ENCODE data around the gene GDPGP1.
"Not testable (repeated sequence)": the region's sequence is repeated elsewhere in the genome, so short reads cannot be mapped to it uniquely, and the experiment has no call there.

GDPGP1 gene

GRCh38 chr15:90291679-90292356, 57.8 kb downstream of the GDPGP1 start:
- Mint-ChIP-seq H3K4me3 (no peak overlapping the region), H3K4me1 (peaks cover 9% of the 10 kb centered on the region), H3K27ac (no peak overlapping the region), H3K9me3 (no peaks in the 10 kb centered on the region), H3K36me3 (ENCODE audit: low read depth) (no peaks in the 10 kb centered on the region), H3K27me3 (ENCODE audit: low read depth) (peaks cover 9% of the 10 kb centered on the region)
- TF ChIP-seq CTCF (IDR thresholded peaks at IDR 0.05; ENCODE audit: unreplicated experiment in 3 of 3) = no peak

GRCh38 chr15:90293040-90293810, 59.2 kb downstream of the GDPGP1 start:
- H3K9me3 Mint-ChIP-seq = not testable (repeated sequence)
- peak overlapping the region in 1 of 3 experiments; percentile 67 for H3K27ac Mint-ChIP-seq

GRCh38 chr15:90294159-90294558, 60.1 kb downstream of the GDPGP1 start:
- no peak overlapping the region for H3K4me3 Mint-ChIP-seq
- TF ChIP-seq CTCF (IDR thresholded peaks at IDR 0.05; ENCODE audit: unreplicated experiment in 3 of 3) = no peak
- peaks cover 9% of the 10 kb centered on the region for H3K27me3 Mint-ChIP-seq (ENCODE audit: low read depth)
- H3K27ac Mint-ChIP-seq = peak overlapping the region in 1 of 3 experiments; percentile 67
- H3K4me1 Mint-ChIP-seq = peaks cover 5% of the 10 kb centered on the region
- H3K36me3 Mint-ChIP-seq (ENCODE audit: low read depth) = no peaks in the 10 kb centered on the region
- H3K9me3 Mint-ChIP-seq = no peaks in the 10 kb centered on the region

More at GRCh38 chr15:90293040-90293810, 59.2 kb downstream of the GDPGP1 start:
- H3K36me3 Mint-ChIP-seq (ENCODE audit: low read depth); H3K4me1 Mint-ChIP-seq; H3K27me3 Mint-ChIP-seq (ENCODE audit: low read depth); H3K4me3 Mint-ChIP-seq: not testable (repeated sequence)
- TF ChIP-seq CTCF (IDR thresholded peaks at IDR 0.05; ENCODE audit: unreplicated experiment in 3 of 3) = peak; percentile 70 to 72 (median 71)

GRCh38 chr15:90294601-90295269, 60.7 kb downstream of the GDPGP1 start:
- Mint-ChIP-seq H3K27me3 (ENCODE audit: low read depth) (peaks cover 9% of the 10 kb centered on the region), H3K36me3 (ENCODE audit: low read depth) (no peaks in the 10 kb centered on the region), H3K9me3 (no peaks in the 10 kb centered on the region), H3K4me3 (no peak overlapping the region), H3K4me1 (peaks cover 5% of the 10 kb centered on the region), H3K27ac (no peak overlapping the region)
- TF ChIP-seq CTCF (IDR thresholded peaks at IDR 0.05; ENCODE audit: unreplicated experiment in 3 of 3) = no peak

GRCh38 chr15:90295270-90295648, 61.2 kb downstream of the GDPGP1 start:
- Mint-ChIP-seq H3K4me1 (peaks cover 5% of the 10 kb centered on the region), H3K9me3 (no peaks in the 10 kb centered on the region), H3K4me3 (no peak overlapping the region), H3K36me3 (ENCODE audit: low read depth) (no peaks in the 10 kb centered on the region), H3K27me3 (ENCODE audit: low read depth) (peaks cover 9% of the 10 kb centered on the region), H3K27ac (peak overlapping the region in 1 of 3 experiments; percentile 31)
- TF ChIP-seq CTCF (IDR thresholded peaks at IDR 0.05; ENCODE audit: unreplicated experiment in 3 of 3) = no peak

Measured in nephron (organoid).